Tibial artery (tissue), 4 donors: Measurements from ENCODE around the gene UBXN10.

ENCODE experiments used
- DNase-seq, 2 donors: peaks; one replicate each; pipeline ENCODE4 v3.0.0-alpha.2; 2019
- H3K27ac ChIP-seq, 2 donors: fragments of 200-600 bp; sonication (generic) in 1 of 2; 1 replicate in 1 of 2; 2 replicates in 1 of 2; pipeline ENCODE4 v1.5.1; 2018 to 2019; ENCODE audit warnings: mild to moderate bottlenecking in 1 of 2
- H3K27me3 ChIP-seq, 2 donors: fragments of 200-600 bp; sonication (generic) in 1 of 2; one replicate each; pipeline versions ENCODE4 v1.5.1 to v1.6.0; 2016 to 2019
- H3K36me3 ChIP-seq, 3 donors: fragments of 200-600 bp; sonication (generic) in 2 of 3; one replicate each; pipeline ENCODE4 v1.5.1; 2016 to 2019; ENCODE audit warnings: mild to moderate bottlenecking in 2 of 3
- H3K4me1 ChIP-seq, 4 donors: fragments of 200-600 bp; sonication (generic) in 2 of 4; 1 replicate in 3 of 4; 2 replicates in 1 of 4; pipeline ENCODE4 v1.5.1; 2016 to 2019
- H3K4me3 ChIP-seq, 2 donors: fragments of 200-600 bp; sonication (generic) in 1 of 2; 1 replicate in 1 of 2; 2 replicates in 1 of 2; pipeline ENCODE4 v1.5.1; 2018 to 2019; ENCODE audit warnings: mild to moderate bottlenecking in 2 of 2
- H3K9me3 ChIP-seq, 3 donors: fragments of 200-600 bp; sonication (generic) in 1 of 3; one replicate each; pipeline ENCODE4 v1.5.1; 2016 to 2019
- intact Hi-C: fragments of 100-400 bp; cut with DNase I; formaldehyde crosslinking; loops from one replicate; pipeline ENCODE4 v1.15.0; 2023; ENCODE audit warnings: low total_unique reads
- TF ChIP-seq, protein P1 (sequence below), 2 experiments: fragments of 200-600 bp in 1 of 2; fragments of 450-650 bp in 1 of 2; IDR thresholded peaks; one replicate each; pipeline ENCODE4 v1.5.1; 2017 to 2019; ENCODE audit warnings: antibody characterized with exemption in 2 of 2, mild to moderate bottlenecking in 1 of 2, moderate library complexity in 1 of 2

UBXN10 gene

DNA sequence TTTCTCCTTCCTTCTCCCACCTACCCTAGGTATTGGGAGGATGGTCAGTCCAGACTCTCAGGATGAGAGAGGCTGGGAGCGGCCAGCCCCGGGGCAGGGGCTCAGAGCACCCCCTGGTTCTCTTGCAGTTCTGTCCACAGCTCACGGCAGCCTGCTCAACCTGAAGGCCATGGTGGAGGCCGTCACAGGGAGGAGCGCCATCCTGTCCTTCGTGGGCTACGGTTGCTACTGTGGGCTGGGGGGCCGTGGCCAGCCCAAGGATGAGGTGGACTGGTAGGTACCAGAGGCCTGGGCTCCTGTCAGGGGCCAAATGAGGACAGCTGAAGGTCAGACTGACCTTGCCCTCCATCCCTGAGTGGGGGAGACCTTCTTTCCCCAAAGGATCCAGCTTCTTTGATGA, 42.6 kb upstream of the UBXN10 start:
- no peak for DNase-seq
- no peak overlapping the region for H3K4me3 ChIP-seq
- intact Hi-C loops: no loop called here

DNA sequence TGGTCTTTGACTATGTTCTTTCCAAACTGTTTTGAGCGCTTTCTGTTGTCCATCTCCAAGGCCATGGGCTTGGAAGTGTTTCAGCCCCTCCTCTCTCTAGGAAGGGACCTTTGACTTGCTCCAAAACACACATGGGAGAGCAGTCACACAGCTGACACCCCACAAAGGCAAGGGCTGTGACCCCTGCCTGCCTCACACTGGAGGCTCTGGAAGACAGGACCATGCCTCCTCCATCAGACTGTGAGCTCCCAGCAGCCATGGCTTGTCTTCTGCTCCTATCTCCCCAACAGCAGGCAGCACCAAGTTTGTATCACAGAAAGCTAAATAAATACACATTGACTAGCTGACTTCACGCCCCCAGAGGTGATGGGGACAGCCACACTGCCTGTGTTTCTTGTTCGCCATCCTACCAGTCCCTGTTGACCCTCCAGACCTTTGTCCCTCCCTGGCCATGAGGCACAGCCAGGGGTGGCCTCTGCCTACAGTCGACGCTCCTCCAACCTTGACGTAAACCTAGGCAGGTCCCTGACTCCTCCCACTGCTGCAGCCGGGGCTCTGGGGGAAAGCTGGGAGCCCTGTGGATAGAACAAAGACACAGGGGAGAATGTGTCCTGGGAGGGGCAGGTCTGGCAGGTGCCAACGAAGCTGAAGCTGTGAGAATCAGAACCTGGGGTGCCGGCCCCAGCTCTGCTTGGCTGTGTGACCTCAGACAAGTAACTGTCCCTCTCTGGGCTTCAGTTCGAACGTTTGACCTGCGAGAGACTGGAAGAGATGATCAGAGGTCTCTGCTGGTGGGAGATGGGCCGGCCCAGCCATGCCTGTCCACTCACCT, 41.9 kb upstream of the UBXN10 start:
- Histone ChIP-seq H3K36me3 (no peaks in the 10 kb centered on the region), H3K9me3 (no peaks in the 10 kb centered on the region), H3K27ac (no peak overlapping the region), H3K27me3 (peaks cover 0 to 31% of the 10 kb centered on the region in 2 donors), H3K4me3 (no peak overlapping the region), H3K4me1 (no peaks in the 10 kb centered on the region)
- DNase-seq: no peak
- intact Hi-C loops: no loop called here
- TF ChIP-seq, protein P1, sequence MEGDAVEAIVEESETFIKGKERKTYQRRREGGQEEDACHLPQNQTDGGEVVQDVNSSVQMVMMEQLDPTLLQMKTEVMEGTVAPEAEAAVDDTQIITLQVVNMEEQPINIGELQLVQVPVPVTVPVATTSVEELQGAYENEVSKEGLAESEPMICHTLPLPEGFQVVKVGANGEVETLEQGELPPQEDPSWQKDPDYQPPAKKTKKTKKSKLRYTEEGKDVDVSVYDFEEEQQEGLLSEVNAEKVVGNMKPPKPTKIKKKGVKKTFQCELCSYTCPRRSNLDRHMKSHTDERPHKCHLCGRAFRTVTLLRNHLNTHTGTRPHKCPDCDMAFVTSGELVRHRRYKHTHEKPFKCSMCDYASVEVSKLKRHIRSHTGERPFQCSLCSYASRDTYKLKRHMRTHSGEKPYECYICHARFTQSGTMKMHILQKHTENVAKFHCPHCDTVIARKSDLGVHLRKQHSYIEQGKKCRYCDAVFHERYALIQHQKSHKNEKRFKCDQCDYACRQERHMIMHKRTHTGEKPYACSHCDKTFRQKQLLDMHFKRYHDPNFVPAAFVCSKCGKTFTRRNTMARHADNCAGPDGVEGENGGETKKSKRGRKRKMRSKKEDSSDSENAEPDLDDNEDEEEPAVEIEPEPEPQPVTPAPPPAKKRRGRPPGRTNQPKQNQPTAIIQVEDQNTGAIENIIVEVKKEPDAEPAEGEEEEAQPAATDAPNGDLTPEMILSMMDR (IDR thresholded peaks at IDR 0.05): no peak

More for the DNA sequence above, 42.6 kb upstream of the UBXN10 start:
- Histone ChIP-seq H3K27ac (no peak overlapping the region), H3K9me3 (no peaks in the 10 kb centered on the region), H3K27me3 (peaks cover 0 to 28% of the 10 kb centered on the region in 2 donors), H3K36me3 (no peaks in the 10 kb centered on the region), H3K4me1 (no peaks in the 10 kb centered on the region)
- TF ChIP-seq, protein P1 (IDR thresholded peaks at IDR 0.05): no peak

GRCh38 chr1:20147846-20148570, 37.9 kb upstream of the UBXN10 start:
- TF ChIP-seq, protein P1 (IDR thresholded peaks at IDR 0.05): no peak
- Histone ChIP-seq H3K27ac (no peak overlapping the region), H3K9me3 (no peaks in the 10 kb centered on the region), H3K4me3 (no peak overlapping the region), H3K4me1 (peaks cover 0 to 13% (median 8%) of the 10 kb centered on the region in 4 donors), H3K36me3 (no peaks in the 10 kb centered on the region), H3K27me3 (peaks cover 0 to 48% of the 10 kb centered on the region in 2 donors)
- DNase-seq: no peak
- intact Hi-C loops: no loop called here

- TF ChIP-seq, protein P1 (IDR thresholded peaks at IDR 0.05): no peak
- Histone ChIP-seq H3K4me1 (peaks cover 0 to 14% (median 8%) of the 10 kb centered on the region in 4 donors), H3K9me3 (no peaks in the 10 kb centered on the region), H3K27me3 (peaks cover 0 to 45% of the 10 kb centered on the region in 2 donors), H3K36me3 (no peaks in the 10 kb centered on the region), H3K4me3 (no peak overlapping the region), H3K27ac (no peak overlapping the region)
- intact Hi-C loops: no loop called here
- no peak for DNase-seq
Observed at GRCh38 chr1:20148571-20149500, 37.1 kb upstream of the UBXN10 start.
